ENCODE measurements around the gene LONP2. TPM values are rescaled to one million over a fixed set of nuclear protein-coding genes. Genes with fewer than 3 reads are reported as not detected.

The LONP2 gene
- polyA plus RNA-seq, 1 donor from 2014 or later, result 38.6 TPM

GRCh38 chr16:48371393-48371780, 127.3 kb downstream of the LONP2 start:
- H4K20me1 ChIP-seq (ENCODE audit: insufficient read depth), result peaks cover 56% of the 10 kb centered on the region

GRCh38 chr16:48372744-48373143, 128.6 kb downstream of the LONP2 start:
- H3K79me2 ChIP-seq (replicated peaks; ENCODE audit: insufficient read depth, low read length), result peaks cover 97% of the 10 kb centered on the region
- TF ChIP-seq CTCF (IDR thresholded peaks at IDR 0.05; ENCODE audit: poor library complexity, severe bottlenecking) (no peak), SMC3 (conservative IDR thresholded peaks at IDR 0.05; ENCODE audit: poor library complexity) (no peak), EP300 (conservative IDR thresholded peaks at IDR 0.05; ENCODE audit: poor library complexity, severe bottlenecking) (no peak), REST (IDR thresholded peaks at IDR 0.05; ENCODE audit: borderline replicate concordance) (no peak)
- no peaks in the 10 kb centered on the region for H3K9me2 ChIP-seq (ENCODE audit: insufficient read depth, low read length)
- no peaks in the 10 kb centered on the region for H3K36me3 ChIP-seq (ENCODE audit: insufficient read depth, low read length)
- H3K4me2 ChIP-seq (ENCODE audit: low read length), result no peak overlapping the region
- H3F3A ChIP-seq (ENCODE audit: insufficient read depth, low read length, poor library complexity, severe bottlenecking), result peaks cover 3% of the 10 kb centered on the region
- no peak overlapping the region for H3K27ac ChIP-seq (ENCODE audit: low read length)
- no peak overlapping the region for H2AFZ ChIP-seq (ENCODE audit: low read depth, low read length)
- no peaks in the 10 kb centered on the region for H3K9me3 ChIP-seq (ENCODE audit: low read length)
- H3K9ac ChIP-seq (ENCODE audit: low read length), result no peak overlapping the region
- no peaks in the 10 kb centered on the region for H3K27me3 ChIP-seq (ENCODE audit: insufficient read depth, low read depth, low read length)
- H3K4me3 ChIP-seq (ENCODE audit: low read length), result no peak overlapping the region
- H4K20me1 ChIP-seq (ENCODE audit: insufficient read depth), result peaks cover 42% of the 10 kb centered on the region

More at GRCh38 chr16:48371393-48371780, 127.3 kb downstream of the LONP2 start:
- H3K9me3 ChIP-seq (ENCODE audit: low read length), result no peaks in the 10 kb centered on the region
- H3F3A ChIP-seq (ENCODE audit: insufficient read depth, low read length, poor library complexity, severe bottlenecking), result peaks cover 3% of the 10 kb centered on the region
- H3K9ac ChIP-seq (ENCODE audit: low read length), result no peak overlapping the region
- TF ChIP-seq REST (IDR thresholded peaks at IDR 0.05; ENCODE audit: borderline replicate concordance) (no peak), TAF1 (IDR thresholded peaks at IDR 0.05; ENCODE audit: low read depth) (no peak), CTCF (IDR thresholded peaks at IDR 0.05; ENCODE audit: poor library complexity, severe bottlenecking) (no peak), POLR2AphosphoS5 (IDR thresholded peaks at IDR 0.05) (no peak), MXI1 (conservative IDR thresholded peaks at IDR 0.05; ENCODE audit: poor library complexity, severe bottlenecking) (no peak), EP300 (conservative IDR thresholded peaks at IDR 0.05; ENCODE audit: poor library complexity, severe bottlenecking) (no peak), SMC3 (conservative IDR thresholded peaks at IDR 0.05; ENCODE audit: poor library complexity) (no peak), RAD21 (conservative IDR thresholded peaks at IDR 0.05) (no peak), EZH2 (IDR thresholded peaks at IDR 0.05; ENCODE audit: borderline replicate concordance, insufficient read depth, low read length, poor library complexity, severe bottlenecking) (no peak)
- no peak overlapping the region for H3K4me2 ChIP-seq (ENCODE audit: low read length)
- no peaks in the 10 kb centered on the region for H3K9me2 ChIP-seq (ENCODE audit: insufficient read depth, low read length)
- H3K27me3 ChIP-seq (ENCODE audit: insufficient read depth, low read depth, low read length), result no peaks in the 10 kb centered on the region
- H3K4me3 ChIP-seq (ENCODE audit: low read length), result no peak overlapping the region
- peaks cover 97% of the 10 kb centered on the region for H3K79me2 ChIP-seq (replicated peaks; ENCODE audit: insufficient read depth, low read length)
- H3K36me3 ChIP-seq (ENCODE audit: insufficient read depth, low read length), result no peaks in the 10 kb centered on the region
- H3K27ac ChIP-seq (ENCODE audit: low read length), result no peak overlapping the region
- no peak overlapping the region for H2AFZ ChIP-seq (ENCODE audit: low read depth, low read length)

Measured in neural cell (in vitro differentiated cells).